NCI-H128 (cell line): ENCODE results near the gene RUSC2.
"Not testable (repeated sequence)": the region's sequence is repeated elsewhere in the genome, so short reads cannot be mapped to it uniquely, and the experiment has no call there.

Source experiments
- DNase-seq: peaks from one replicate; lab custom pipeline; 2025; ENCODE audit not compliant: unreplicated experiment; lab: John Stamatoyannopoulos, UW

Gene RUSC2

GRCh38 chr9:35519692-35520363 is 29.9 kb downstream of the RUSC2 start:
- no peak for DNase-seq

GRCh38 chr9:35520364-35520710 is 30.4 kb downstream of the RUSC2 start:
- no peak for DNase-seq

GRCh38 chr9:35521708-35522107 is 31.8 kb downstream of the RUSC2 start:
- no peak for DNase-seq

- no peak for DNase-seq
Measured at GRCh38 chr9:35522187-35522586, 32.3 kb downstream of the RUSC2 start.

GRCh38 chr9:35522700-35523099 is 32.8 kb downstream of the RUSC2 start:
- no peak for DNase-seq

- DNase-seq: not testable (repeated sequence)
Measured at GRCh38 chr9:35523556-35523955, 33.6 kb downstream of the RUSC2 start.

- DNase-seq: no peak
Measured at GRCh38 chr9:35526087-35526801, 36.3 kb downstream of the RUSC2 start.

- DNase-seq: no peak
Measured at GRCh38 chr9:35529161-35529823, 39.4 kb downstream of the RUSC2 start.

- no peak for DNase-seq
Measured at GRCh38 chr9:35533398-35533797, 43.5 kb downstream of the RUSC2 start.

- DNase-seq: not testable (repeated sequence)
Measured at GRCh38 chr9:35534921-35535320, 45.0 kb downstream of the RUSC2 start.

GRCh38 chr9:35537913-35538312 is 48.0 kb downstream of the RUSC2 start:
- no peak for DNase-seq

GRCh38 chr9:35538361-35539234 is 48.7 kb downstream of the RUSC2 start:
- DNase-seq: no peak
